Ovary (tissue), 3 donors: ENCODE results near the gene ADISSP.

Experiments
- POLR2A ChIP-seq: fragments of 450-650 bp; IDR thresholded peaks from one replicate; pipeline ENCODE4 v1.6.1; 2017; ENCODE audit warnings: antibody characterized with exemption, mild to moderate bottlenecking, moderate library complexity
- TF ChIP-seq, protein P1 (sequence below), 3 donors: fragments of 450-650 bp in 2 of 3; fragments of 200-600 bp in 1 of 3; IDR thresholded peaks; one replicate each; pipeline versions ENCODE4 v1.5.1 to v1.8.0; 2016 to 2022; ENCODE audit warnings: antibody characterized with exemption in 3 of 3, mild to moderate bottlenecking in 1 of 3
- donor health status: DM: no; HTN: no; CAD: no.

DNA sequence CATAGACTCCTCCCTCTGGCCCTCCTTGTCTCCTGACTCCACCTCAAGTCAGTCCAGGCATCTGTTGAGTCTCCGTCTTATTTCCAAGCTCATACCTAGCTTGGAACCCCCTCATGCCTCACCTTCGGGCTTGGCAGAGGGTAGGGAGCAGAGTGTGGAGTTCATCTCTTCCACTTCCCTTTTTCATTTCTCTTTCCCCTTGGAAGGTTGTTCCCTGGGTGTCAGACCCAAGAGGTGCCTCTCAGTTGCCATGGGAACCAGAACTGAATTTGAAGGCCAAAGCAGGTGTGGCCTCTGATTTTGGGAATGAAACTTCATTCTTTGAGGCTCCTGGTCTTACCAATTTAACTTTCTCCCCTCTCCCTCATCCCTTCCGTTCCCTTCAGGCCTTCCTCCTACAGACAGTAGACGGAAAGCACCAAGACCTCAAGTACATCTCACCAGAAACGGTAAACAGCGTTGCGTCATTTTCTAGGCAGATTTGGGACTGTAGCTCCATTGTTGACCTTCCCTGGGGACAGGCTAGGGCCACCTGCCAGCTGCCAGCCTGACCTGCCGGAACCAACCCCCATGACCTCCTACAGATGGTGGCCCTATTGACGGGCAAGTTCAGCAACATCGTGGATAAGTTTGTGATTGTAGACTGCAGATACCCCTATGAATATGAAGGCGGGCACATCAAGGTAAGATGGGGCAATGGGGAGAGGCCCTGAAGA, 35.1 kb upstream of the ADISSP start:
- TF ChIP-seq, protein P1, sequence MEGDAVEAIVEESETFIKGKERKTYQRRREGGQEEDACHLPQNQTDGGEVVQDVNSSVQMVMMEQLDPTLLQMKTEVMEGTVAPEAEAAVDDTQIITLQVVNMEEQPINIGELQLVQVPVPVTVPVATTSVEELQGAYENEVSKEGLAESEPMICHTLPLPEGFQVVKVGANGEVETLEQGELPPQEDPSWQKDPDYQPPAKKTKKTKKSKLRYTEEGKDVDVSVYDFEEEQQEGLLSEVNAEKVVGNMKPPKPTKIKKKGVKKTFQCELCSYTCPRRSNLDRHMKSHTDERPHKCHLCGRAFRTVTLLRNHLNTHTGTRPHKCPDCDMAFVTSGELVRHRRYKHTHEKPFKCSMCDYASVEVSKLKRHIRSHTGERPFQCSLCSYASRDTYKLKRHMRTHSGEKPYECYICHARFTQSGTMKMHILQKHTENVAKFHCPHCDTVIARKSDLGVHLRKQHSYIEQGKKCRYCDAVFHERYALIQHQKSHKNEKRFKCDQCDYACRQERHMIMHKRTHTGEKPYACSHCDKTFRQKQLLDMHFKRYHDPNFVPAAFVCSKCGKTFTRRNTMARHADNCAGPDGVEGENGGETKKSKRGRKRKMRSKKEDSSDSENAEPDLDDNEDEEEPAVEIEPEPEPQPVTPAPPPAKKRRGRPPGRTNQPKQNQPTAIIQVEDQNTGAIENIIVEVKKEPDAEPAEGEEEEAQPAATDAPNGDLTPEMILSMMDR (IDR thresholded peaks at IDR 0.05), result no peak
- no peak for TF ChIP-seq POLR2A
